Ascending aorta (tissue), 2 donors: ENCODE results near the gene ZNF839. TPM values are rescaled to one million over a fixed set of nuclear protein-coding genes. Genes with fewer than 3 reads are reported as not detected.

Experiments used
- DNase-seq, 2 donors: peaks; one replicate each; pipeline ENCODE4 v3.0.0-alpha.2; 2019; ENCODE audit warnings: low spot score in 2 of 2
- H3K27ac ChIP-seq, 2 donors: fragments of 200-600 bp; sonication (generic); one replicate each; pipeline ENCODE4 v1.5.1; 2016 to 2017; ENCODE audit warnings: mild to moderate bottlenecking in 1 of 2
- H3K27me3 ChIP-seq: fragments of 200-600 bp; sonication (generic); one replicate; pipeline ENCODE4 v1.5.1; 2017
- H3K36me3 ChIP-seq, 2 donors: fragments of 200-600 bp; sonication (generic); one replicate each; pipeline ENCODE4 v1.5.1; 2016
- H3K4me1 ChIP-seq, 2 donors: fragments of 200-600 bp; sonication (generic); one replicate each; pipeline ENCODE4 v1.5.1; 2016 to 2017; ENCODE audit warnings: mild to moderate bottlenecking in 1 of 2
- H3K4me3 ChIP-seq, 2 donors: fragments of 200-600 bp; sonication (generic); one replicate each; pipeline ENCODE4 v1.5.1; 2016 to 2017; ENCODE audit warnings: mild to moderate bottlenecking in 1 of 2
- H3K9me3 ChIP-seq, 2 donors: fragments of 200-600 bp; sonication (generic); one replicate each; pipeline ENCODE4 v1.5.1; 2016
- CTCF ChIP-seq, 3 experiments: fragments of 200-600 bp in 2 of 3; fragments of 450-650 bp in 1 of 3; sonication (generic) in 2 of 3; IDR thresholded peaks; one replicate each; pipeline ENCODE4 v1.5.1; 2016 to 2019; ENCODE audit warnings: antibody characterized with exemption in 3 of 3, mild to moderate bottlenecking in 1 of 3, moderate library complexity in 1 of 3
- intact Hi-C: fragments of 100-400 bp; cut with DNase I; formaldehyde crosslinking; loops from one replicate; pipeline ENCODE4 v1.15.1; 2023
- total RNA-seq: library from RNA; depleted of rRNA; stranded (reverse); fragments of >200 nt; gene quantifications from one replicate; pipeline ENCODE4 v1.1.0, GENCODE V29; 2016

The ZNF839 gene
- total RNA-seq, 1 donor from 2014 or later, result 11.0 TPM

- H3K9me3 ChIP-seq, result no peaks in the 10 kb centered on the region
- intact Hi-C loops, result loop anchor here (1.0 to 10.0 kb wide), 8 partner anchors 9 to 1240 kb away; partner anchors contain the start of genes DYNC1H1, EIF5, MOK and RCOR1
- no peaks in the 10 kb centered on the region for H3K27me3 ChIP-seq
- H3K27ac ChIP-seq, result peak overlapping the region in 1 of 2 donors; percentile 51
- peak; percentile 28 to 91 for DNase-seq
- peak; percentile 93 to 96 (median 95) for TF ChIP-seq CTCF (IDR thresholded peaks at IDR 0.05)
- peak overlapping the region; percentile 55 to 59 for H3K4me3 ChIP-seq
- H3K36me3 ChIP-seq, result no peaks in the 10 kb centered on the region
- peaks cover 3 to 22% of the 10 kb centered on the region in 2 donors for H3K4me1 ChIP-seq
Measured at GRCh38 chr14:102314242-102315011, 5.1 kb upstream of the ZNF839 start.

GRCh38 chr14:102315121-102315520 lies 4.4 kb upstream of the ZNF839 start:
- no peak for DNase-seq
- Histone ChIP-seq H3K27me3 (no peaks in the 10 kb centered on the region), H3K27ac (no peak overlapping the region), H3K36me3 (no peaks in the 10 kb centered on the region), H3K9me3 (no peaks in the 10 kb centered on the region), H3K4me3 (no peak overlapping the region), H3K4me1 (peaks cover 5 to 23% of the 10 kb centered on the region in 2 donors)
- intact Hi-C loops, result loop anchor here (5.0 to 10.0 kb wide), 6 partner anchors 178 to 1240 kb away; partner anchors contain the start of genes DYNC1H1, EIF5, RCOR1 and WDR20
- TF ChIP-seq CTCF (IDR thresholded peaks at IDR 0.05), result no peak

GRCh38 chr14:102316338-102316742 lies 3.2 kb upstream of the ZNF839 start:
- no peaks in the 10 kb centered on the region for H3K36me3 ChIP-seq
- H3K27ac ChIP-seq, result peak overlapping the region; percentile 40 to 79
- TF ChIP-seq CTCF (IDR thresholded peaks at IDR 0.05), result no peak
- H3K27me3 ChIP-seq, result no peaks in the 10 kb centered on the region
- intact Hi-C loops, result loop anchor here (5.0 to 10.0 kb wide), 6 partner anchors 179 to 1238 kb away; partner anchors contain the start of genes DYNC1H1, EIF5, RCOR1 and WDR20
- no peaks in the 10 kb centered on the region for H3K9me3 ChIP-seq
- DNase-seq, result peak in 1 of 2 donors; percentile 77
- peaks cover 11 to 30% of the 10 kb centered on the region in 2 donors for H3K4me1 ChIP-seq
- peak overlapping the region; percentile 51 to 66 for H3K4me3 ChIP-seq

DNA sequence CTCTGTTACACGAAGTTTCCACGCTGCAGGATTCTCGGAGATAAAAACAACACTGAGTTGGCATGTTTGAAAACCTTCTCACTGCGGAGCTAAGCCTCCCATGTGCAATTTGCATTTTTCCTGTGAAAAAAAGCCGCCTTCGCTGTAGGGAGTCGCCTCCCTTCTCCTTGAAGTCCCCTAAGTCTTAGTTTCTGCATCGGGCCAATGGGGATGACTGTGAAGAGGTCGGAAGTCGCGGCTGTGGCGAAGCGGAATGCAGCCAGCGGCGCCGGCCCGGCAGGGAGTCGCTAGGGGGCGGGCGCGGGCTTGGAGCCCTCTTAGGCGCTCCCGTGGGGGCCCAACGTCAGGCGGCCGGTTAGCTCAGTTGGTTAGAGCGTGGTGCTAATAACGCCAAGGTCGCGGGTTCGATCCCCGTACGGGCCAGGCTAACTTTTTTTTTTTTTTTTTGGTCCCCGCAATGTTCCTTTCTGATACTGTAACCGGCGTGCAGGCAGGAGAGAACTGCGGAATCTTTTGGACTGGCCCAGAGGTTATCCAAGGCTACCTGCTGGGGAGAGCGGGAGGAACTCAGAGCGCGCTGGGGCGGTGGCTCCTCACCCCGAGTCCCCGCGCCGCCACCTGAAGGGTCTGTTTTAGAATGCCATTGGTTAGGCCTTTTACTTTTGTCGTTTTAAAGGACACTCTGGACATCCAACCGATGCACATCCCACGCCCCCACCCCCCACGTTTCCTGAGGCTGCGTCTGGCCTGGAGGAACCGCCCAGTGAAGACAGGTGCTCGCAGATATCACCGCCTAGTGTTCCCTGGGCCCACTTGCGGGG lies 2.6 kb upstream of the ZNF839 start:
- peak overlapping the region; percentile 51 to 66 for H3K4me3 ChIP-seq
- no peaks in the 10 kb centered on the region for H3K36me3 ChIP-seq
- intact Hi-C loops, result loop anchor here (5.0 to 10.0 kb wide), 6 partner anchors 180 to 1238 kb away; partner anchors contain the start of genes DYNC1H1, EIF5, RCOR1 and WDR20
- H3K27ac ChIP-seq, result peak overlapping the region; percentile 69 to 79
- DNase-seq, result peak; percentile 60 to 97
- TF ChIP-seq CTCF (IDR thresholded peaks at IDR 0.05), result peak; percentile 81 to 95 (median 84)
- no peaks in the 10 kb centered on the region for H3K27me3 ChIP-seq
- no peaks in the 10 kb centered on the region for H3K9me3 ChIP-seq
- H3K4me1 ChIP-seq, result peaks cover 11 to 30% of the 10 kb centered on the region in 2 donors

GRCh38 chr14:102317564-102318248 lies 1.8 kb upstream of the ZNF839 start:
- Histone ChIP-seq H3K4me3 (peak overlapping the region; percentile 48 to 66), H3K27me3 (no peaks in the 10 kb centered on the region), H3K36me3 (no peaks in the 10 kb centered on the region), H3K4me1 (peaks cover 11 to 30% of the 10 kb centered on the region in 2 donors), H3K9me3 (no peaks in the 10 kb centered on the region), H3K27ac (peak overlapping the region; percentile 69 to 79)
- no peak for DNase-seq
- TF ChIP-seq CTCF (IDR thresholded peaks at IDR 0.05), result no peak
- intact Hi-C loops, result loop anchor here (2.0 to 10.0 kb wide), 8 partner anchors 180 to 1237 kb away; partner anchors contain the start of genes DYNC1H1, EIF5, HSP90AA1 and PPP2R5C
